GM12872 (cell line): Measurements from ENCODE around the gene MAPK8IP1.

Source experiments
- CTCF ChIP-seq: IDR thresholded peaks from 3 replicates; pipeline ENCODE4 v1.5.1; 2011; ENCODE audit warnings: low read depth, mild to moderate bottlenecking, low read length, moderate library complexity; ENCODE audit not compliant: insufficient read depth

The MAPK8IP1 gene

GRCh38 chr11:45887587-45887986, 2.1 kb downstream of the MAPK8IP1 start:
- TF ChIP-seq CTCF = no peak

GRCh38 chr11:45889555-45889954, 4.1 kb downstream of the MAPK8IP1 start:
- no peak for TF ChIP-seq CTCF

- TF ChIP-seq CTCF = no peak
These were observed 4.5 kb downstream of the MAPK8IP1 start for GRCh38 chr11:45889966-45890365.

GRCh38 chr11:45890886-45891550, 5.6 kb downstream of the MAPK8IP1 start:
- no peak for TF ChIP-seq CTCF

- no peak for TF ChIP-seq CTCF
These were observed 7.4 kb downstream of the MAPK8IP1 start for GRCh38 chr11:45892856-45893255.

GRCh38 chr11:45894555-45895247, 9.2 kb downstream of the MAPK8IP1 start:
- TF ChIP-seq CTCF = no peak

GRCh38 chr11:45895553-45896259, 10.3 kb downstream of the MAPK8IP1 start:
- TF ChIP-seq CTCF = no peak
